HEK293 (cell line): ENCODE measurements around the gene FRY.

Experiments used
- CTCF ChIA-PET: fragments of 350-600 bp; formaldehyde crosslinking; extraction: SDS; loops from one replicate; lab custom pipeline; 2021; ENCODE audit warnings: antibody characterized with exemption; lab: Yijun Ruan, JAX
- POLR2A ChIA-PET: fragments of 300-600 bp; formaldehyde crosslinking; extraction: SDS; loops from one replicate; lab custom pipeline; 2020; ENCODE audit warnings: antibody characterized with exemption, inconsistent platforms; lab: Yijun Ruan, JAX
- H3K27ac ChIP-seq: fragments of 200-500 bp; sonication (Bioruptor generic); 2 replicates; pipeline ENCODE4 v1.5.1; 2014; ENCODE audit warnings: low read depth, low read length, control low read depth, inconsistent platforms; ENCODE audit errors: extremely low read depth
- H3K36me3 ChIP-seq, 2 experiments: fragments of 200-500 bp in 1 of 2; sonication (Bioruptor generic) in 1 of 2; 1 replicate in 1 of 2; 2 replicates in 1 of 2; pipeline ENCODE4 v1.5.1; 2014 to 2017; ENCODE audit warnings: inconsistent platforms in 2 of 2, low read length in 2 of 2; ENCODE audit not compliant: control insufficient read depth in 2 of 2, insufficient read depth in 1 of 2
- H3K4me1 ChIP-seq: fragments of 200-500 bp; sonication (Bioruptor generic); 2 replicates; pipeline ENCODE4 v1.5.1; 2014; ENCODE audit warnings: mild to moderate bottlenecking, low read length, inconsistent platforms; ENCODE audit not compliant: control insufficient read depth, insufficient read depth
- H3K4me3 ChIP-seq: 2 replicates; pipeline ENCODE4 v1.5.1; 2011; ENCODE audit warnings: low read depth, mild to moderate bottlenecking, control low read depth, low read length, moderate library complexity
- H3K9me3 ChIP-seq: fragments of 200-500 bp; sonication (Bioruptor generic); 2 replicates; pipeline ENCODE4 v1.5.1; 2014; ENCODE audit warnings: low read depth, low read length, inconsistent platforms; ENCODE audit not compliant: control insufficient read depth, insufficient read depth
- HOXA7 ChIP-seq: sonication (generic); formaldehyde crosslinking; IDR thresholded peaks from 2 replicates; pipeline ENCODE4 v1.8.1; 2022; ENCODE audit warnings: missing genetic modification reagents, borderline replicate concordance
- SP2 ChIP-seq: fragments of 450-650 bp; formaldehyde crosslinking; IDR thresholded peaks from 2 replicates; pipeline ENCODE4 v1.5.1; 2016; ENCODE audit warnings: missing biosample characterization, missing genetic modification characterization
- YY1 ChIP-seq: fragments of 450-650 bp; formaldehyde crosslinking; IDR thresholded peaks from 2 replicates; pipeline ENCODE4 v1.5.1; 2018; ENCODE audit warnings: missing biosample characterization, missing genetic modification characterization
- ZBTB49 ChIP-seq: fragments of 450-650 bp; formaldehyde crosslinking; IDR thresholded peaks from 2 replicates; pipeline ENCODE4 v1.5.1; 2016; ENCODE audit warnings: missing biosample characterization, missing genetic modification characterization, low read depth
- ZFP69B ChIP-seq: fragments of 450-650 bp; formaldehyde crosslinking; IDR thresholded peaks from 2 replicates; pipeline ENCODE4 v1.5.1; 2016; ENCODE audit warnings: missing biosample characterization, missing genetic modification characterization
- ZNF114 ChIP-seq: fragments of 450-650 bp; formaldehyde crosslinking; IDR thresholded peaks from 2 replicates; pipeline ENCODE4 v1.5.0; 2017; ENCODE audit warnings: missing biosample characterization, missing genetic modification characterization
- ZNF132 ChIP-seq: fragments of 450-650 bp; formaldehyde crosslinking; IDR thresholded peaks from 2 replicates; pipeline ENCODE4 v1.5.1; 2017; ENCODE audit warnings: missing biosample characterization, missing genetic modification characterization, borderline replicate concordance
- ZNF138 ChIP-seq: fragments of 450-650 bp; formaldehyde crosslinking; IDR thresholded peaks from 2 replicates; pipeline ENCODE4 v1.5.1; 2016; ENCODE audit warnings: missing biosample characterization, missing genetic modification characterization, borderline replicate concordance
- ZNF140 ChIP-seq: fragments of 450-650 bp; formaldehyde crosslinking; IDR thresholded peaks from 2 replicates; pipeline ENCODE4 v1.5.1; 2016; ENCODE audit warnings: missing biosample characterization, missing genetic modification characterization
- ZNF148 ChIP-seq: fragments of 450-650 bp; formaldehyde crosslinking; IDR thresholded peaks from 2 replicates; pipeline ENCODE4 v1.5.0; 2017; ENCODE audit warnings: missing biosample characterization, missing genetic modification characterization, borderline replicate concordance
- ZNF174 ChIP-seq: fragments of 450-650 bp; formaldehyde crosslinking; IDR thresholded peaks from 2 replicates; pipeline ENCODE4 v1.5.0; 2017; ENCODE audit warnings: missing biosample characterization, mild to moderate bottlenecking, missing genetic modification characterization
- ZNF292 ChIP-seq: fragments of 450-650 bp; formaldehyde crosslinking; IDR thresholded peaks from 2 replicates; pipeline ENCODE4 v1.5.1; 2016; ENCODE audit warnings: low read depth, missing biosample characterization, missing genetic modification characterization, borderline replicate concordance
- ZNF404 ChIP-seq: fragments of 450-650 bp; formaldehyde crosslinking; IDR thresholded peaks from 2 replicates; pipeline ENCODE4 v1.5.1; 2017; ENCODE audit warnings: missing biosample characterization, missing genetic modification characterization
- ZNF423 ChIP-seq: fragments of 450-650 bp; formaldehyde crosslinking; IDR thresholded peaks from 2 replicates; pipeline ENCODE4 v1.5.1; 2016; ENCODE audit warnings: missing biosample characterization, missing genetic modification characterization
- ZNF433 ChIP-seq: fragments of 450-650 bp; formaldehyde crosslinking; IDR thresholded peaks from 2 replicates; pipeline ENCODE4 v1.5.1; 2016; ENCODE audit warnings: missing biosample characterization, missing genetic modification characterization, low read depth
- ZNF518A ChIP-seq: fragments of 450-650 bp; formaldehyde crosslinking; conservative IDR thresholded peaks from 2 replicates; pipeline ENCODE4 v1.5.1; 2016; ENCODE audit warnings: low read depth, missing biosample characterization, missing genetic modification characterization
- ZNF549 ChIP-seq: fragments of 450-650 bp; IDR thresholded peaks from 2 replicates; pipeline ENCODE4 v1.5.1; 2018; ENCODE audit warnings: missing biosample characterization, missing genetic modification characterization, mild to moderate bottlenecking, inconsistent platforms, moderate library complexity
- ZNF561 ChIP-seq: fragments of 450-650 bp; IDR thresholded peaks from 2 replicates; pipeline ENCODE4 v1.5.1; 2018; ENCODE audit warnings: missing biosample characterization, missing genetic modification characterization, borderline replicate concordance
- ZNF600 ChIP-seq: fragments of 450-650 bp; formaldehyde crosslinking; IDR thresholded peaks from 2 replicates; pipeline ENCODE4 v1.5.1; 2016; ENCODE audit warnings: missing biosample characterization, missing genetic modification characterization
- ZNF768 ChIP-seq: fragments of 450-650 bp; formaldehyde crosslinking; IDR thresholded peaks from 2 replicates; pipeline ENCODE4 v1.5.1; 2018; ENCODE audit warnings: missing biosample characterization, mild to moderate bottlenecking, missing genetic modification characterization
- ZNF777 ChIP-seq: fragments of 450-650 bp; formaldehyde crosslinking; IDR thresholded peaks from 2 replicates; pipeline ENCODE4 v1.5.1; 2017; ENCODE audit warnings: missing biosample characterization, missing genetic modification characterization, borderline replicate concordance
- ZSCAN16 ChIP-seq: fragments of 450-650 bp; formaldehyde crosslinking; IDR thresholded peaks from 2 replicates; pipeline ENCODE4 v1.5.1; 2016; ENCODE audit warnings: missing biosample characterization, missing genetic modification characterization
- TF ChIP-seq, protein P1 (sequence below): fragments of 450-650 bp; formaldehyde crosslinking; IDR thresholded peaks from 2 replicates; pipeline ENCODE4 v1.5.1; 2016; ENCODE audit warnings: missing biosample characterization, missing genetic modification characterization

Gene FRY

DNA sequence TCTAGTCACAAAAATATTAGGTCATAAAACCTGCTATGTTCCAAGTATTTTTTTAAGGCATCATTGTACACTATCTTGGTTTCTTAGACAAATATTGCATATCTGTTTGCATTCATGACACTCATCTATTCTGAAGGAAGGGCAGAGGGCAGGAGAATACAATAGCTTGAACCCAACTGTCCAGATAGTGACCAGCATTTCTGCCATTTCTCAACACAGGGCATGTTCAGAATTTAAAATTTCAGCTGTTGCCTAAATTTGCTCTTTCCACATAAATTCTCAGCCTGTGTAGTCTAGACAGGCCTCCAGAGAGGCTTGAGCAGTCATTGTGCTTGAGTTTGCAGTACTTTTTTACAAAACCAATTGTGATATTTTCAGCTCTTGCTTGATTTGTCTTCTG is 164.1 kb downstream of the FRY start:
- H3K4me1 ChIP-seq: no peaks in the 10 kb centered on the region
- CTCF ChIA-PET: interaction anchor here (5.0 kb wide), 1 partner anchor 31 kb away, joined by 19 read pairs; no protein-coding TSS in a partner anchor
- H3K36me3 ChIP-seq: no peaks in the 10 kb centered on the region
- POLR2A ChIA-PET: no interaction called here
- no peak for TF ChIP-seq ZNF140 (tag by site-specific recombination)
- no peak for TF ChIP-seq ZNF174
- TF ChIP-seq ZNF423: no peak
- TF ChIP-seq ZNF138: no peak
- no peak for TF ChIP-seq ZNF600 (tag by site-specific recombination)
- no peak for TF ChIP-seq ZNF777 (tag by site-specific recombination)
- no peak for TF ChIP-seq SP2 (tag by site-specific recombination)
- TF ChIP-seq ZNF768 (tag by site-specific recombination): no peak
- no peak for TF ChIP-seq ZFP69B (tag by site-specific recombination)
- TF ChIP-seq ZNF518A (tag by site-specific recombination): no peak
- no peak for TF ChIP-seq ZNF114 (tag by site-specific recombination)
- no peak for TF ChIP-seq ZNF433 (tag by site-specific recombination)
- TF ChIP-seq ZNF561 (tag by site-specific recombination): no peak
- no peak for TF ChIP-seq ZNF292 (tag by site-specific recombination)
- TF ChIP-seq ZNF148: no peak
- H3K9me3 ChIP-seq: no peaks in the 10 kb centered on the region
- no peak overlapping the region for H3K27ac ChIP-seq
- H3K4me3 ChIP-seq: no peak overlapping the region

DNA sequence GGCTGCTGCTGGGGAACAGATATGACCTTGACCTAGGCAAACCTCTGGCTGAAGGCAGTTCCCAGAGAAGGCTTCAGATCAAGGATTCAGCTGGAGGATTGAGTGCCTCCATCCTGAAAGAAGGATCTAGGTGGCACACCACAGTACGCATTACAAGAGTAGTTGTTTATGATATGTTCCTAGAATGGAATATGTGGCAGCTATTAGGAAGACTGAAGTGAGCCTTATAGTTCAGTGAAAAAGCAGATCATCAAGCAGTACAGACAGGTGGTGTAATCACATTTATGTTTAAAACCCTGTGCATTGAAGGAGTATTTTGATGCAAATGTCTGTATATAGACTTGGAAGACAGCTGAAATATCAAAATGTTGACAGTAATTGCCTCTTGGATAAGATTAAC is 167.6 kb downstream of the FRY start:
- ChIA-PET CTCF (no interaction called here), POLR2A (no interaction called here)
- TF ChIP-seq YY1 (tag by site-specific recombination): no peak
- no peak for TF ChIP-seq ZSCAN16 (tag by site-specific recombination)
- no peak for TF ChIP-seq ZNF404 (tag by site-specific recombination)
- TF ChIP-seq ZNF549 (tag by site-specific recombination): no peak
- no peak for TF ChIP-seq ZNF132 (tag by site-specific recombination)
- TF ChIP-seq ZBTB49 (tag by site-specific recombination): no peak
- no peak for TF ChIP-seq HOXA7
- TF ChIP-seq, protein P1, sequence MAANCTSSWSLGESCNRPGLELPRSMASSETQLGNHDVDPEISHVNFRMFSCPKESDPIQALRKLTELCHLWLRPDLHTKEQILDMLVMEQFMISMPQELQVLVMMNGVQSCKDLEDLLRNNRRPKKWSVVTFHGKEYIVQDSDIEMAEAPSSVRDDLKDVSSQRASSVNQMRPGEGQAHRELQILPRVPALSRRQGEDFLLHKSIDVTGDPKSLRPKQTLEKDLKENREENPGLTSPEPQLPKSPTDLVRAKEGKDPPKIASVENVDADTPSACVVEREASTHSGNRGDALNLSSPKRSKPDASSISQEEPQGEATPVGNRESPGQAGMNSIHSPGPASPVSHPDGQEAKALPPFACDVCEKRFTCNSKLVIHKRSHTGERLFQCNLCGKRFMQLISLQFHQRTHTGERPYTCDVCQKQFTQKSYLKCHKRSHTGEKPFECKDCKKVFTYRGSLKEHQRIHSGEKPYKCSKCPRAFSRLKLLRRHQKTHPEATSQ: no peak

More for the DNA sequence above, 167.6 kb downstream of the FRY start:
- Histone ChIP-seq H3K36me3 (no peaks in the 10 kb centered on the region), H3K27ac (no peak overlapping the region), H3K4me3 (no peak overlapping the region), H3K9me3 (no peaks in the 10 kb centered on the region), H3K4me1 (no peaks in the 10 kb centered on the region)
